Measurements from ENCODE around the gene F2. TPM values are rescaled to one million over a fixed set of nuclear protein-coding genes. Genes with fewer than 3 reads are reported as not detected.

The F2 gene
- total RNA-seq, 1 experiment from 2014 or later: 0.47 TPM

- BruUV-seq (replicated peaks): no TSS peak
- no peaks in the 10 kb centered on the region for H3K9me3 ChIP-seq (ENCODE audit: control insufficient read depth in 1 of 2, insufficient read depth in 1 of 2, low read depth in 1 of 2, low read length in 2 of 2)
- ChIA-PET RAD21 (ENCODE audit: low non-redundant PET in 1 of 2, low total read pairs in 2 of 2, uncharacterized antibody in 2 of 2, unreplicated experiment in 2 of 2) (no interaction called here), CTCF (no interaction called here), POLR2A (interaction anchor here (1.3 kb wide), 1 partner anchor 12 kb away, joined by 3 read pairs; the partner anchor contains the start of gene ZNF408)
- ATAC-seq (no peak), DNase-seq (ENCODE audit: low read depth, low spot score) (no peak)
- H3K79me2 ChIP-seq (ENCODE audit: insufficient read depth, low read length): no peaks in the 10 kb centered on the region
- H3K4me1 ChIP-seq (ENCODE audit: control insufficient read depth in 1 of 2, insufficient read depth in 2 of 2, low read length in 2 of 2): peaks cover 3 to 14% of the 10 kb centered on the region in 2 experiments; a peak in 3 of 4 replicates
- intact Hi-C loops (cut with micrococcal nuclease): no loop called here
- no peak overlapping the region for H3K4me3 ChIP-seq (replicated peaks in 1 of 2; ENCODE audit: low read depth in 1 of 2, low read length in 2 of 2)
- no peaks in the 10 kb centered on the region for H3K27me3 ChIP-seq (ENCODE audit: insufficient read depth, low read length)
- TF ChIP-seq EGR1 (IDR thresholded peaks at IDR 0.05; ENCODE audit: low read depth): no peak
- no peak for TF ChIP-seq SP1 (IDR thresholded peaks at IDR 0.05; ENCODE audit: low read depth)
- TF ChIP-seq ZBTB33 (IDR thresholded peaks at IDR 0.05; ENCODE audit: extremely low read depth, insufficient replicate concordance, low read length): no peak
- TF ChIP-seq SIN3A (IDR thresholded peaks at IDR 0.05; ENCODE audit: low read depth): no peak
- TF ChIP-seq ATF3 (IDR thresholded peaks at IDR 0.05): no peak
- TF ChIP-seq CEBPB (IDR thresholded peaks at IDR 0.05; ENCODE audit: low read depth): no peak
- TF ChIP-seq REST (IDR thresholded peaks at IDR 0.05; ENCODE audit: low read depth): no peak
- TF ChIP-seq MAX (IDR thresholded peaks at IDR 0.05): no peak
- TF ChIP-seq FOSL1 (IDR thresholded peaks at IDR 0.05; ENCODE audit: low read depth): no peak
- TF ChIP-seq EZH2 (IDR thresholded peaks at IDR 0.05): no peak
- TF ChIP-seq ZNF274 (IDR thresholded peaks at IDR 0.05; ENCODE audit: low read depth, low read length): no peak
- TF ChIP-seq TCF7L2 (IDR thresholded peaks at IDR 0.05; ENCODE audit: borderline replicate concordance, extremely low read depth, insufficient read depth, insufficient read length): no peak
- no peak for TF ChIP-seq ZFX (IDR thresholded peaks at IDR 0.05)
- no peak for TF ChIP-seq YY1 (IDR thresholded peaks at IDR 0.05; ENCODE audit: extremely low read depth, insufficient replicate concordance, low read depth, low read length)
- TF ChIP-seq SRF (IDR thresholded peaks at IDR 0.05; ENCODE audit: low read depth): no peak
- TF ChIP-seq EZH2phosphoT487 (IDR thresholded peaks at IDR 0.05; ENCODE audit: borderline replicate concordance): no peak
- no peak for TF ChIP-seq POLR2A (IDR thresholded peaks at IDR 0.05; ENCODE audit: borderline replicate concordance, extremely low read depth, insufficient read depth, insufficient read length)
- no peak for TF ChIP-seq CBX3 (IDR thresholded peaks at IDR 0.05; ENCODE audit: low read depth)
- no peak for TF ChIP-seq ELF1 (IDR thresholded peaks at IDR 0.05; ENCODE audit: borderline replicate concordance, low read depth)
- H3K9ac ChIP-seq (ENCODE audit: low read length): no peak overlapping the region
- H2AFZ ChIP-seq (ENCODE audit: low read depth, low read length, poor library complexity, severe bottlenecking): no peak overlapping the region
- H3K9me2 ChIP-seq (ENCODE audit: insufficient read depth): no peaks in the 10 kb centered on the region
- no peak overlapping the region for H3K4me2 ChIP-seq (ENCODE audit: low read length)
- H4K20me1 ChIP-seq (ENCODE audit: insufficient read depth): no peaks in the 10 kb centered on the region
- H3K27ac ChIP-seq (ENCODE audit: low read depth, low read length): no peak overlapping the region
- no peaks in the 10 kb centered on the region for H3K36me3 ChIP-seq (ENCODE audit: control insufficient read depth in 1 of 2, insufficient read depth in 2 of 2, low read length in 2 of 2)
Measured at GRCh38 chr11:46712874-46713576, 6.0 kb upstream of the F2 start.
